HUES6 (cell line): ENCODE measurements around the gene PDE7B.

ENCODE experiments used
- H3K27ac ChIP-seq: 2 replicates; pipeline ENCODE4 v1.7.0; 2013; ENCODE audit warnings: low read depth, mild to moderate bottlenecking, low read length, inconsistent platforms
- H3K27me3 ChIP-seq: 2 replicates; pipeline ENCODE4 v1.6.1; 2013; ENCODE audit warnings: low read length; ENCODE audit not compliant: control insufficient read depth, insufficient read depth
- H3K36me3 ChIP-seq: 2 replicates; pipeline ENCODE4 v1.6.1; 2013; ENCODE audit warnings: low read length; ENCODE audit not compliant: control insufficient read depth, insufficient read depth
- H3K4me1 ChIP-seq: 2 replicates; pipeline ENCODE4 v1.6.1; 2013; ENCODE audit warnings: low read length; ENCODE audit not compliant: control insufficient read depth, insufficient read depth
- H3K4me3 ChIP-seq: 2 replicates; pipeline ENCODE4 v1.5.1; 2013; ENCODE audit warnings: low read depth, low read length
- H3K9ac ChIP-seq: one replicate; pipeline ENCODE4 v1.6.1; 2013; ENCODE audit warnings: mild to moderate bottlenecking, low read length
- H3K9me3 ChIP-seq: 2 replicates; pipeline ENCODE4 v1.6.1; 2013; ENCODE audit warnings: low read depth, low read length; ENCODE audit not compliant: control insufficient read depth, insufficient read depth

Gene PDE7B

DNA sequence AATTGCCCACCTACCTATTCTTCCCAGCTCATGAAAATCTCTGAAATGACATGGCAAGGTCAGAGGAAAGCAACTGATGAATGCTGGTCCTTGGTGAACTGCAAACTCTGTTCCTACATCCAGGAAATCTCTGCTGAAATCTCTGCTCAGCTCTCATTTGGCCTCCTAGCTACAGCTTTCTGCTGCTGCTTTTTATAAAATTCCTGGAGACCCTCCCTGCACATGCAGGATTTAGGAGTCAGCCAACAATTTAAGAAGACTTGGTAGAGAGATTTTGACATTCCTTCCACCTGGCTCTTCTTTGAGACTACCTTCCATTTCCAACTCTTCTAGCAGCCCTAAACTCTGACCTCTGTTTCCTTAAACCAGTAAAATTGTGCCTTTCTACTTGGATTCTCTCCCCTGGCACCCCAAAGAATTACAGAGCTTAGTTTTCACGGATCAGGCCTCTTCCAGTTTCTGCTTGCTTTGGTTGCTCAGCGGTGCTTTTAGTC lies 55.5 kb downstream of the PDE7B start:
- no peaks in the 10 kb centered on the region for H3K27me3 ChIP-seq
- no peak overlapping the region for H3K9ac ChIP-seq
- no peak overlapping the region for H3K4me3 ChIP-seq
- H3K36me3 ChIP-seq = no peaks in the 10 kb centered on the region
- H3K9me3 ChIP-seq = no peaks in the 10 kb centered on the region
- no peaks in the 10 kb centered on the region for H3K4me1 ChIP-seq
- H3K27ac ChIP-seq = no peak overlapping the region

DNA sequence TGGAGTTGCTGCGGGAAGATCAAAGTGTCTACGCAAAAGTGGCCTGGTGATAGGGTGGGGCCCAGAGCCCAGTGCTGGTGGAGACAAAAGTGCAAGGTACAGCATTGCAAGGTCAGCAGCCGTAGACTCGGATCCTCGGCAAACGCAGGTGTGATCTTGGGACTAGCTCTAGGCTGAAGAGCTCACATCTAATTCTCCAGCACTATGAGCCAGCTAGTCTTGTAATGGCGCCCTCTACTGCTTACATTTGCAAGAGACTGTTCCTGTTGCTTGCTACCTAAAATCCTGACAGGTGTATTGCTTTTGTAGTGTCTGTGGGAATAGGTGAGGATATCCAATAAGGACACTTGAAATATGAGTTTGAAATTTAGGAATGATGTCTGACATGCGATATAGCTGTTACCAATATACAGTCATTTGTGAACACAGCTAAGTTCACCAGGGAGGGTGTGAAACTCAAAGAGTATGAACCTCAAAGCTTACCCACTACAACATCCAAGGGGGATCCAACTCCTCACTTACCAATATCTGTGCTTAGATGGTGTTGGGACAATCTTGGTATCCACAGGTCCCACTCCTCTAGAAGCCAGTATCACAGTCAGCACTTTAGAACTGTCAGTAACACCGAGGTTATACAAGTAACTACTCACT lies 58.4 kb downstream of the PDE7B start:
- Histone ChIP-seq H3K9ac (no peak overlapping the region), H3K27me3 (no peaks in the 10 kb centered on the region), H3K9me3 (no peaks in the 10 kb centered on the region), H3K4me3 (no peak overlapping the region), H3K36me3 (no peaks in the 10 kb centered on the region), H3K4me1 (no peaks in the 10 kb centered on the region), H3K27ac (no peak overlapping the region)

- Histone ChIP-seq H3K36me3 (no peaks in the 10 kb centered on the region), H3K4me3 (no peak overlapping the region), H3K27ac (no peak overlapping the region), H3K9me3 (no peaks in the 10 kb centered on the region), H3K9ac (no peak overlapping the region), H3K4me1 (no peaks in the 10 kb centered on the region), H3K27me3 (no peaks in the 10 kb centered on the region)
Observed at GRCh38 chr6:135910790-135911618, 59.5 kb downstream of the PDE7B start.

- Histone ChIP-seq H3K27me3 (no peaks in the 10 kb centered on the region), H3K9me3 (0 out of 2 replicates have a peak, but pooled peaks cover 5% of the 10 kb centered on the region)
Observed at GRCh38 chr6:135913785-135914184, 62.3 kb downstream of the PDE7B start.

GRCh38 chr6:135919026-135919425 lies 67.5 kb downstream of the PDE7B start:
- H3K27me3 ChIP-seq = no peaks in the 10 kb centered on the region
- no peaks in the 10 kb centered on the region for H3K36me3 ChIP-seq
- H3K9me3 ChIP-seq = 0 out of 2 replicates have a peak, but pooled peaks cover 5% of the 10 kb centered on the region
- H3K27ac ChIP-seq = no peak overlapping the region
- no peak overlapping the region for H3K9ac ChIP-seq
- peaks cover 15% of the 10 kb centered on the region for H3K4me1 ChIP-seq
- H3K4me3 ChIP-seq = no peak overlapping the region

More at GRCh38 chr6:135913785-135914184, 62.3 kb downstream of the PDE7B start:
- Histone ChIP-seq H3K36me3 (no peaks in the 10 kb centered on the region), H3K4me1 (no peaks in the 10 kb centered on the region), H3K4me3 (no peak overlapping the region), H3K27ac (no peak overlapping the region), H3K9ac (no peak overlapping the region)

GRCh38 chr6:135920689-135921088 lies 69.2 kb downstream of the PDE7B start:
- Histone ChIP-seq H3K27me3 (no peaks in the 10 kb centered on the region), H3K4me3 (no peak overlapping the region), H3K9ac (no peak overlapping the region), H3K36me3 (no peaks in the 10 kb centered on the region), H3K4me1 (peaks cover 15% of the 10 kb centered on the region), H3K27ac (no peak overlapping the region), H3K9me3 (0 out of 2 replicates have a peak, but pooled peaks cover 5% of the 10 kb centered on the region)

- Histone ChIP-seq H3K4me3 (no peak overlapping the region), H3K9ac (no peak overlapping the region), H3K36me3 (no peaks in the 10 kb centered on the region), H3K9me3 (peaks cover 5% of the 10 kb centered on the region; the same call in 1 of the 2 replicates), H3K27ac (no peak overlapping the region), H3K27me3 (no peaks in the 10 kb centered on the region), H3K4me1 (peaks cover 15% of the 10 kb centered on the region)
Observed at GRCh38 chr6:135921188-135921587, 69.7 kb downstream of the PDE7B start.

GRCh38 chr6:135922174-135922573 lies 70.7 kb downstream of the PDE7B start:
- peak overlapping the region; percentile 20; the same call in 1 of the 2 replicates for H3K4me3 ChIP-seq
- peak overlapping the region; percentile 54 for H3K9ac ChIP-seq
- H3K9me3 ChIP-seq = peaks cover 5% of the 10 kb centered on the region; the same call in 1 of the 2 replicates
- no peaks in the 10 kb centered on the region for H3K27me3 ChIP-seq
- H3K27ac ChIP-seq = peak overlapping the region; percentile 84
- H3K36me3 ChIP-seq = no peaks in the 10 kb centered on the region
- peaks cover 15% of the 10 kb centered on the region for H3K4me1 ChIP-seq

GRCh38 chr6:135922746-135923145 lies 71.2 kb downstream of the PDE7B start:
- H3K9me3 ChIP-seq = peaks cover 3% of the 10 kb centered on the region; the same call in 1 of the 2 replicates
- H3K4me3 ChIP-seq = no peak overlapping the region
- peaks cover 15% of the 10 kb centered on the region for H3K4me1 ChIP-seq
- no peak overlapping the region for H3K9ac ChIP-seq
- H3K27ac ChIP-seq = peak overlapping the region; percentile 84
- no peaks in the 10 kb centered on the region for H3K27me3 ChIP-seq
- no peaks in the 10 kb centered on the region for H3K36me3 ChIP-seq

GRCh38 chr6:135932651-135933050 lies 81.2 kb downstream of the PDE7B start:
- H3K36me3 ChIP-seq = no peaks in the 10 kb centered on the region
- H3K4me3 ChIP-seq = no peak overlapping the region
- peaks cover 5% of the 10 kb centered on the region; the same call in 1 of the 2 replicates for H3K9me3 ChIP-seq
- 0 out of 2 replicates have a peak, but pooled peaks cover 4% of the 10 kb centered on the region for H3K4me1 ChIP-seq
- no peak overlapping the region for H3K27ac ChIP-seq
- H3K27me3 ChIP-seq = no peaks in the 10 kb centered on the region
- no peak overlapping the region for H3K9ac ChIP-seq
